SKM-1 (cell line): ENCODE results near the gene TMPRSS9.

Experiments
- DNase-seq: peaks from one replicate; lab custom pipeline; 2025; ENCODE audit not compliant: unreplicated experiment; lab: John Stamatoyannopoulos, UW

Gene TMPRSS9

DNA sequence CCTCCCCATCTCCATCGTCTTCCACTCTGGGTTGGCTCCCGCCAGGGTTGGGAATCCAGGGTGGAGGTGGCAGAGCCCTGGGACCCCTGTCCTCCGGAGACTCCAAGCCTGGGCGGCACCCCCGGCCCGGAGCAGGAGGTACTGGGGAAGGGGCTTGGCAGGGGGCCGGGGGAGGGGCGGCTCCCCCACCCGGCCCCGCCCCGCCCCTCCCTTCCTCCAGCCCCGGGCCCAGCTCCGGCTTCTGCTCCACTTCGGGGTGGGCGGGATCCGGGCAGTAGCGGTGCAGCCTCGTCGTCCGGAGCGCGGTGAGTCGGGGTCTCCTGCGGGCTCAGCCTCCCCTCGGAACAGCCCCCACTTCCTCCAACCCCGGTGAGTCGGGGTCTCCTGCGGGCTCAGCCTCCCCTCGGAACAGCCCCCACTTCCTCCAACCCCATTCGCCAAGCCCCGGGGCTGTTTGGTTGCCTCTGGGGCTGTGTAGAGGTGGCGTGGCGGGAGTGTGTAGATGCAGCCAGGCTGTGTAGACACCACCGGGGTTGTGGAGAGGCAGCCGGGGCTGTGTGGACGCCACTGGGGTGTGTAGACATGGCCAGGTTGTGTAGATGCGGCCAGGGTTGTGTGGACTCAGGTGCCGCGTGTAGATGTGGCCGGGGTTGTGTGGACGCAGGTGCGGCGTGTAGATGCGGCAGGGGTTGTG is at the start of gene TMPRSS9:
TMPRSS9 (plus strand) TSS at position 274 of the 694 bp plus-strand sequence. CDS start 29,521 bp downstream, outside the sequence.
- no peak for DNase-seq

GRCh38 chr19:2311093-2311492 is 49.0 kb upstream of the TMPRSS9 start:
- DNase-seq = no peak

DNA sequence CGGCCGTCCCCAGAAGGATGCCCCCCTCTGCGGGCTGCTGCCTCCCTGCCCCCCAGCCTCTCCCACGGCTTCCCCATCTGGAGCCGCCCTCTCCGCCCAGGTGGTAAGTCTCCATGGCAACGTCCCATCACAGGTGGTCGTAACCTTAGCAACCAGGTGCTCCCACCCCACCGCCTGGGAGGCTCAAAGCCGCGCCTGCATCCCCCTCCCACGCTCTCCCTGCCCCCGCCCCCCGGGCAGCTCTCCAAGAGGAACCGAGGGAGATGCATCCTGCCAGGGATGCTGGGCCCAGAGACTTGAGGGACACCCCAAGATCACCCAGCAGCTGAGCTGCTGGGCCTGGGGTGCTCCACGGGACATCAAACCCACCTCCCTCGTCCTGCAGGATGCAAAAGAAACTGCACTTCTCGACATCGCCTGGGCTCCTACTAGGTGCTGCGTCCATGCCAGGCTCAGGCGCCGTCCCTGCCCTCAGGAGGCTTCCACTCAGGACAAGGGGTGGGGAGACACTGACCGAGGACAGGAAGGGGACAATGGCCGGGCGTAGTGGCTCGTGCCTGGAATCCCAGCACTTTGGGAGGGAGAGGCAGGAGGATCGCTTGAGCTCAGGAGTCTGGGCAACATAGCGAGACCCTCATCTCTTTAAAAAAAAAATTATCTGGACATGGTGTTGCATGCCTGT is 47.1 kb upstream of the TMPRSS9 start:
- DNase-seq = no peak

DNA sequence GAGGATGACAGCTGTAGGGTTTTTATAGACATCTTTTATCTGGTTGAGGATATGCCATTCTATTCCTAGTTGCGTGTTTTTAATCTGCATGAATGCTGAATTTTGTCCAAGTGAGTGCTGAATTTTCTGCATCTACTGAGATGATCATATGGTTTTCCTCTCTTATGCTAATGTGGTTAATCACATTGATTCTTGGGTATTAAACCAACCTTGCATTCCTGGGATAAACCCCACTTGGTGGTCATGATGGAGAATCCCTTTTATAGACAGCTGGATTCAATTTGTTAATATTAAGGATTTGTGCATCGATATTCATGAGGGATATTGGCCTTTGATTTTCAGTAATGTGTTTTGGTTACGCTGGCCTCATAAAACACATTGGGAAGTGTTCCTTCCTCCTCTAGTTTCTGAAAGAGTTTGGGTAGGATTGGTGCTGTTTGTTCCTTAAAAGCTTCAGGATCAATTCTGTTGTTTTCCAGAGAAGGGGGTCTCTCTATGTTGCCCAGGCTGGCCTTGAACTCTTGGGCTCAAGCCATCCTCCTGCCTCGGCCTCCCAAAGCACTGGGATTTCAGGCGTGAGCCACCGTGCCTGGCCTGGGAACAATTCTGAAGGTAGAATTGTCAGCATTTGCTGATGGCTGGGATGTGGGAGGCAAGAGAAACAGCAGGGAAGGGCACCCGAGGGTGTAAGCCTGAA is 44.8 kb upstream of the TMPRSS9 start:
- no peak for DNase-seq

GRCh38 chr19:2315818-2316353 is 44.2 kb upstream of the TMPRSS9 start:
- DNase-seq = no peak

DNA sequence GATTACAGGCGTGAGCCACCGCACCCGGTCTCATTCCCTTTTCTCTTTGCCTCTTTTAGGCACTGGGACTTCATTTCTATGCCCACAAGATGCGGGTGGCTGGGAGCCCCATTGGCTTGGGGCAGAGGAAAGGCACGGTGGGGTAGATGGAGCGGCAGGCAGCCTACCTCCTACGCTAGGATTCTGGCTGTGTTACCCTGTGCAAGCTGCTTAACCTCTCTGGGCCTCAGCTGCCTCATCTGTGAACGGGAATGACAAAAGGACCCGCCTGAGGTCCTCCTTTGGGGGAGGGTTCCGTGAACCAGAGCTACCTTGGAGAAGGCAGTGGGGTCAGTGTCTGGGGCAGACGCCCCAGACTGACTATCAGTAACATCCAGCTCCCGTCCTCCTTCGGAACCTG is 42.8 kb upstream of the TMPRSS9 start:
- DNase-seq = no peak

DNA sequence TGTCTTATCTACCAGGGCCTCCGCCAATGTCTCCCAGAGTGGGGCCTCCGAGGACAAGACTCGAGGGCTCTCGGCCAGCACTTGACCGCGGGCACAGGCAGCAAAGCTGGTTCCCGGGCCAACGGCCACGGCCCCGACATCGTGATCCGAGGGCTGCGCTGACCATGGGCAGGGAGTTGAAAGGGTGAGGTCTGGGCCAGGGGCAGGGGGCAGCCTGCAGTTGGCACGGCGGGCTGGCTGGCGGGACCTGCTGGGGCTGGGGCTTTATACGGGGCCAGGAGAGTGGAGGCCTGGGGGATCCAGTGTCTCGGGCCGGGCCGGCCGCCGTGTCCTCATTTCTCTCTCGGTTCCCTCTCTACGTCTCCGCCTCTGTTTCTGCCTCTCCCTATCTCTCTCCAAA is 42.3 kb upstream of the TMPRSS9 start:
- no peak for DNase-seq

- no peak for DNase-seq
These were observed 41.1 kb upstream of the TMPRSS9 start for GRCh38 chr19:2318923-2319322.

DNA sequence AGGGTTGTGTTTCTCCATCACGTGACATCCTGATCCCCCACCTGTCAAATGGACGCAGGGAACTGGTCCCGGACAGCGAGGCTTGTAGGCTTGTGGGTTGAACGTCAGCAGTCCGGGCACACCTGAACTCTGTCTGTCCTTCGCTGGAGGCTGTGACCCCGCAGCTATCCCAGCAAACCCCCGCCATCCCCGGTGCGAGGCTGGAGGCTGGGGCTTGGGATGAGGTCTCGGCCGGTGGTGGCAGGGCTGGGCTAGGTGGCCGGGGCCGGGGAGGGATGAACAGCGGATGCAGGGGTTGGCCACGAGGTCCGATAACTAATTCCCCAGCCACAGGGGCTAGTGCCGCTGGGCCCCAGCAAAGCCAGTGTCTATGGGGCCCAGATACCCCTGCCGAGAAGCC is 40.5 kb upstream of the TMPRSS9 start:
- no peak for DNase-seq

DNA sequence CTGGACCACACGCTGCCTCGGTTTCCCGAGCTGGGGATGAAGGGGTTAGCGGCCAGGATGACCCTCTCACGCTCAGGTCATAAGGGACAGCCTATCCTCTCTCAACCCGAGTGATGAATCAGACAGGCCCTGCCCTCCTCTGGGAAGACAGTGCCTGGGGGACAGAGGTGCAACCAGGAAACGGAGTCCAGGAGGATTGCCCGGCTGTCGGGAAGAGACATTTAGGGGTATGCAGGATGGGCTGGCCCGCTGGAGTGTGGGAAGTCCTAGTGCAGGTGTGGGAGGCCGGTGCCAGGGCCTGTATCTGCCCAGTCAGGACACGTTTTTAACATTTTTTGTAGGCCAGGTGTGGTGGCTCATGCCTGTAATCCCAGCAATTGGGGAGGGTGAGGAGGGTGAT is 40.0 kb upstream of the TMPRSS9 start:
- no peak for DNase-seq

DNA sequence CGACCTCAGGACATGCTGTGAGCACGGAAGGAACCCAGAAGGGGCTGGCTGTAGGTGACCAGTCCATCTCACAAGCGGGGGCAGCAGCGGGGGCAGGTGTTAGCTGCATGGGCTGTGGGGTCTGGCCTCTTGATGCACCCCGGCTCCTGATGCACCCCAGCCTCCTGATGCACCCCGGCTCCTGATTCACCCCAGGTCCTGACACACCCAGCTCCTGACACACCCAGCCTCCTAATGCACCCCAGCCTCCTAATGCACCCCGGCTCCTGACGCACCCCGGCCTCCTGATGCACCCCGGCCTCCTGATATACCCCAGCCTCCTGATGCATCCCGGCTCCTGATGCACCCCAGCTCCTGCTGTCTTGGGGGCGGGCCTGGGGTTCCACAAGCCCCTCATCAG is 39.1 kb upstream of the TMPRSS9 start:
- DNase-seq = no peak

DNA sequence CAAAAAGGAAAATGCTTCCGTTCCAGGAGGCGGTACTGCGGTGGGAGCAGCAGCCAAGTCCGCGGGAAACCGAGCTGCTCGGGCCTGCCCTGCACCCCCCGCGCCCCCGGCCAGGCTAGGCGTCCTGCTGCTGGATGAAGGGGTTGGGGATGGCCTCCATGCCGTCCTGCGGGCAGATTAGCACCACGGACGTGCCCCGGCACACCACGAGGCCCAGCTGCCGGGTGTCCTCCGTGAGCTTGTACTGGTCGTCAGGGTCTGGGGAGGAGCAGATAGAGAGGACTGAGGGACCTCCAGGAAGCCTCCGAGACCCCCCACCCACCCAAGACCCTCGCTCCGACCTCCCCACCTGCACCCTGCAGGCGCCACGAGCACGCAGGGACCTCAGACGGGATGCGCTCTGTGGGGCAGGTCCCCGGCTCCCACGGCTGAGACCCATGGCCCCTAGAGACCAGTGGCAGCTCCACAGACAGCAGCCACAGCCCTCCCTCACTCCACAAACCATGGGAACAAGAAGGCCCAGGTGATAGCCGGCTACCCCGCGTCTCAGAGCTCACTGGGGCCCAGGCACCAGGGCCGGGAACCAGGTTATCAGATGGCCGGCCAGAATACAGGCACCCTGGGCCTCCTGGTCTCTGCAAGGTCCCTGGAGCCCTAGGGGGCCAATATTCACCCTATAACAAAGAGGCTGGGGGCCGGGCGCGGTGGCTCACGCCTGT is 38.3 kb upstream of the TMPRSS9 start:
- DNase-seq = no peak

GRCh38 chr19:2323707-2324106 is 36.4 kb upstream of the TMPRSS9 start:
- DNase-seq = no peak

DNA sequence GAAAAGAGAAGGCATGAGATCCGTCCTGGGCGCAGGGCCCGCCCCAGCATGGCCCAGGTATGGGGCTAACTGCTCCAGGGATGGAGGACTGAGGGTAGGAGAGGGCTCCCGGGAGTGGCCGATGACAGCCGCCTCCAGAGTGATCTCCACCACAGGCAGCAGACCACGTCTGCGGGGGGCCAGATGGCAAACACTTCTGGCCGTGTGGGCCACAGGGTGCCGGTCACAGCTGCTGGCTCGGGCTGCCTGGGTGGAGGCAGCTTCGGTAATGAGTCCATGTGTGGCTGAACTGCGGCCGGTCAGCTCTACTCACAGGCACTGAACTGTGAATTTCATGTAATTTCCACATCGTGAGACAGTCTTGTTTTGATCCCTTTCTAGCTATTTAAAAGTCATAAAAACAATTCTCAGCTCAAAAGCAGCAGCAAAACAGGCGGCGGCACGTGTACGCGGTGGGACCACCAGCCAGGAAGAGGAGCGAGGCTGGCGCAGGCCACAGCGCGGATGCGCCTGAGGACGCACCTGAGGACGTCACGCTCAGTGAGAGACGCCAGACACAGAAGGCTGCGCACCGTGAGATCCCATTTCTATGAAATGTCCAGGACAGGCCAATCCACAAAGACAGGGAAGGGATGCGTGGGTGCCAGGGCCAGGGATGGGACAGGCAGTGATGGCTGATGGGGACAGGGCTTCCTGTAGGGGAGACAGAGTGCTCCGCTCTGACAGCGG is 35.7 kb upstream of the TMPRSS9 start:
- no peak for DNase-seq

- no peak for DNase-seq
These were observed 34.6 kb upstream of the TMPRSS9 start for GRCh38 chr19:2325281-2326046.

DNA sequence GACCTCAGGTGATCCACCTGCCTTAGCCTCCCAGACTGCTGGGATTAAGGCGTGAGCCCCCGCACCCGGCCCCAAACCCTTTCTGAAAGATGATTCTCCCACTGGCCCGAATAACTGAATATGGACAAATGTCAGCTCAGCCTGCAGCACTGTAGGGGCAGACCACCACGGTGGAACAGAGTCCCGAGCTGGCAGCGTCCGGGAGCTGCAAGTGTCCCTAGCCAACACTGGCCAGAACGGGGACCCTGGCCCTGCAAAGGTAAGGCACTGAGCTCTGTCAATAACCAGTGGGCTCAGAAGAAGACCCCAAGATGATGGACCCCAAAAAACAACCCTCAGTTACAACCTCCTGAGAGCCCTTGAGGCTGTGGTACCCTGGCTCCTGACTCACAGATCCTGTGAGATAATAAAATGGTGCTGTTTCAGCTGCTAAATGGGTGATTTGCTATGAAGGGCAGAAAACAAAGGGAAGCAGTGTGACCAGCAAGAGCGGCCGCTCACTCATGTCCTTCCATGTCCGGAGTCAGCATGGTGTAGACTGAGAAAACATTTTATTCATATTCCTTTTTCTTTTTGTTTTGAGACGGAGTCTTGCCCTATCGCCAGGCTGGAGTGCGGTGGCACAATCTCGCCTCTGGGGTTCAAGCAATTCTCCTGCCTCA is 33.2 kb upstream of the TMPRSS9 start:
- DNase-seq = no peak

DNA sequence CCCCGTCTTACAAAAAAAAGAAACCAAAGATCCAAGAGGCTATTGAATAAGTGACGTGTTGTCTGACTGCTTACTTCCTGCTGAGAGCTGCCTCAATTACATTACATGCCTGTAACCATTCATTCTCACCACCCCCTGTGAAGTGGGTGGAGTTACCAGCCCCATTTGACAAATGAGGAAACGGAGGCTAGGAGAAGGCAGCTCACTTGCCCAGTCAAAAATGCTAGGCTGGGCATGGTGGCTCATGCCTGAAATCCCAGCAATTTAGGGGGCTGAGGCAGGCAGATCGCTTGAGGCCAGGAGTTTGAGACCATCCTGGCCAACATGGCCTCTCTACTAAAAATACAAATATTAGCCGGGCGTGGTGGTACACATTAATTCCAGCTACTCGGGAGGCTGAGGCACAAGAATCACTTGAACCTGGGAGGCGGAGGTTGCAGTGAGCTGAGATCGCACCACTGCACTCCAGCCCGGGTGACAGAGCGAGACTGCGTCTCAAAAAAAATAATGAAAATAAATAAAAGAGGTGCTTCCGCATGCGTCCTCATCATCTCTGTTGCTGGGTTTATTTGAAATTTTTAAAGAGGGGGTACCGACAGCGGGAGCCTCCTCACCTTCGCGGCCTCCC is 32.2 kb upstream of the TMPRSS9 start:
- peak; percentile 79 for DNase-seq

- peak; percentile 64 for DNase-seq
These were observed 31.5 kb upstream of the TMPRSS9 start, which contains the start of the genes LSM7 and SPPL2B for GRCh38 chr19:2328401-2329148. Gene LSM7, minus strand, starts transcription at chr19:2328586. Its CDS starts 20 bp downstream, at chr19:2328566. Gene SPPL2B, plus strand, starts transcription at chr19:2328684. Its CDS starts 26 bp downstream, at chr19:2328710.
